ENCODE data around the gene ARFGAP3. TPM values are rescaled to one million over a fixed set of nuclear protein-coding genes. Genes with fewer than 3 reads are reported as not detected.
A peak's percentile ranks its signal among the peaks of the same experiment; 100 is the strongest.

The ARFGAP3 gene
- total RNA-seq, 4 donors from 2014 or later: 40.6 to 67.9 (median 49.1) TPM

DNA sequence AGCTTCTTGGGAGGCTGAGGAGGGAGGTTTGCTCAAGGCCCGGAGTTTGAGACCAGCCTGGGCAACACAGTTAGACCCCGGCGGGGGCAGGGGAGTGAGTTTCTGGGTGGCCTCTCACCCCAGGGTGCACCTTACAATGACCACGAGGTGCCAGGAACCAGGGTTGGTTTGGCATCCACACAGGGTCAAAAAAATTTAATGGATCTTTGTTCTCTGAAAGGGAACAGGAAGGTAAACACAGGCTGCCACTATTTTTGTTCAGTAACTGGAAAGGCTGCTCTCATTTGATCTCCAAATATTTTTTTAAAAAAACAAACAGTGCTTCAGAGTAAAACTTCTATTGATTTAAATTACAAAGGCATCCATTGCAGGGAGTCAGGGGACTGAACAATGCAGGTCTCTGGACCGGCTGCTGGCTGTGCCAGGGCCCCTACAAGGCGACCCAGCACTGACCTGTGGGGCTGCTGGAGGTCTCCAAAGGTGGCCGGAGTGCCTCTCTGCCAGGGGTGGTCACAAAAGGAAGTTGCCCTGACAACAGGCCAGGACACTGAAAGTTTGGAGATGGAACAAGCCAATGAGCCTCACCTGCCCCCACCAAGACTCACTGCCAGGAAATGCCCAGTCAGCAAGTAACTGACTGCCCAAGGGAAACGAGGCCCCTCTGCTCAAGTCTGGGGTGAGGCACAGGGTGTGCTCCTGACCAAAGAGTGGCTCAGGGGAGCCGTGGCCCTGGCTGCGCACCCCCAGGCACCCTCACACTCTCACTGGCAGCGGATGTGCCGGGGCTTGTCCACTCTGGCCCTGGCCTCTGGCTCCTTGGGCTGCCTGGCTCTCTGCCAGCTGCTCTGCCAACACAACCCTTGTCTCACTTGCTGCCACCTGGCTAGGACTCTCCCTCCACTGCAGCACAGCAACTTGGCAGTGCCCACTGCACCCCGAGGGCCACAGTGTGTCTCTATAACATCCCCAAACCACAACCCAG is 51.8 kb downstream of the ARFGAP3 start:
- peak; percentile 64 for ATAC-seq
- TF ChIP-seq EP300 (IDR thresholded peaks at IDR 0.05): no peak
- TF ChIP-seq CTCF (IDR thresholded peaks at IDR 0.05): no peak
- TF ChIP-seq POLR2AphosphoS5 (IDR thresholded peaks at IDR 0.05): no peak
- no peak for TF ChIP-seq POLR2A (IDR thresholded peaks at IDR 0.05)
- H3K4me1 ChIP-seq: peaks cover 0 to 19% (median 8%) of the 10 kb centered on the region in 3 donors
- no peak overlapping the region for H3K4me3 ChIP-seq
- no peaks in the 10 kb centered on the region for H3K27me3 ChIP-seq
- peak overlapping the region in 3 of 4 donors; percentile 75 to 83 (median 77) for H3K27ac ChIP-seq
- 28 to 50% methylated on average over 2 of the region's 13 CpGs for WGBS, 2 donors (ENCODE audit: low coverage in 1 of 2)
- H3K36me3 ChIP-seq: peaks cover 0 to 98% of the 10 kb centered on the region in 2 donors
- no peaks in the 10 kb centered on the region for H3K9me3 ChIP-seq

GRCh38 chr22:42803389-42803788 is 53.7 kb downstream of the ARFGAP3 start:
- no peak overlapping the region for H3K4me3 ChIP-seq
- no peaks in the 10 kb centered on the region for H3K27me3 ChIP-seq
- H3K9me3 ChIP-seq: no peaks in the 10 kb centered on the region
- TF ChIP-seq POLR2AphosphoS5 (IDR thresholded peaks at IDR 0.05): no peak
- no peak for TF ChIP-seq CTCF (IDR thresholded peaks at IDR 0.05)
- TF ChIP-seq EP300 (IDR thresholded peaks at IDR 0.05): no peak
- H3K36me3 ChIP-seq: peaks cover 0 to 98% of the 10 kb centered on the region in 2 donors
- peaks cover 0 to 19% (median 8%) of the 10 kb centered on the region in 3 donors for H3K4me1 ChIP-seq
- ATAC-seq: no peak
- peak overlapping the region in 1 of 4 donors; percentile 6 for H3K27ac ChIP-seq
- 98% methylated on average over 5 of the region's 7 CpGs; no CpG with 5 or more reads in 1 of the 2 donors for WGBS, 2 donors (ENCODE audit: low coverage in 1 of 2)

DNA sequence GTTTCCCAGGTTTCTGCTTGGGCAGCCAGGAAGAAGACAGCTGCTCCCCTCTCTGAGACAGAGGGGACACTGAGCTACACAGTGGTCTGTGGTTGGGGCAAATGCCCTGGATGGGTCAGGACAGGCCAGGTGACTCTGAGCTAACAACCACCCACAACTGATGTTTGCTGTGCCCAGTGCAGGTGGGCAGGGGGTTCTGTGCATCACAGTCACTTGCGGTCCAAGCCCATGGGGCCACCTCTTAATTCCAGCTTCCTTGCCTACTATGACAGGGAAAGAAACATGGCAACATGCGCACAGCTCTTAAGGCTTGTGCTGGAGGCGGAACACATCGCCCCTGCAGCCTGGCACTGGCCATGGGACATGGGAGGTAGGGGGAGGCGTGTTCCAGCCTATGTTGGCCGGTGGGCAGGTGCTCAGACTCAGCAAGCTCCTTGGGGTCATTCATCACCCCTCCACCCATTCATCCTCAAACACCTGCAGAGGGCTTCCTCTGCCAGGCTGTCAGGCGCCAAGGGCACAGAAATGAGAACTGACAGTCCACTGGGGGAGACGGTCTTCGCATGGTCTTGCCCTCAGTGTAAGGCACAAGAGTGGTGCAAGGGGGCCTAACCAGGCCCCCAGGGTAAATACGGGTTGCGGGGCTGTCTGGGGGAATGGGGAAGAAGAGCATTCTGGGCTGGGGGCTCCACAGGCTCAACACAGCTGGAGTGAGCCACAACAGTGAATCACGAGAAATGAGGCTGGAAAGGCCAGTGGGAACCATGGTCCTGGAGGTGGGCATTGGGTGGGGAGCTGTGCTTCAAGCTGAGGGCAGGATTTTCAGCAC is 55.6 kb downstream of the ARFGAP3 start:
- Histone ChIP-seq H3K36me3 (peaks cover 0 to 98% of the 10 kb centered on the region in 2 donors), H3K9me3 (no peaks in the 10 kb centered on the region), H3K4me3 (no peak overlapping the region), H3K27me3 (no peaks in the 10 kb centered on the region), H3K27ac (no peak overlapping the region), H3K4me1 (peaks cover 0 to 29% (median 8%) of the 10 kb centered on the region in 3 donors)
- TF ChIP-seq CTCF (IDR thresholded peaks at IDR 0.05) (no peak), EP300 (IDR thresholded peaks at IDR 0.05) (no peak), POLR2A (IDR thresholded peaks at IDR 0.05) (no peak), POLR2AphosphoS5 (IDR thresholded peaks at IDR 0.05) (no peak)
- no peak for ATAC-seq
- WGBS, 2 donors (ENCODE audit: low coverage in 1 of 2): 92 to 100% methylated on average over 1 of the region's 12 CpGs

DNA sequence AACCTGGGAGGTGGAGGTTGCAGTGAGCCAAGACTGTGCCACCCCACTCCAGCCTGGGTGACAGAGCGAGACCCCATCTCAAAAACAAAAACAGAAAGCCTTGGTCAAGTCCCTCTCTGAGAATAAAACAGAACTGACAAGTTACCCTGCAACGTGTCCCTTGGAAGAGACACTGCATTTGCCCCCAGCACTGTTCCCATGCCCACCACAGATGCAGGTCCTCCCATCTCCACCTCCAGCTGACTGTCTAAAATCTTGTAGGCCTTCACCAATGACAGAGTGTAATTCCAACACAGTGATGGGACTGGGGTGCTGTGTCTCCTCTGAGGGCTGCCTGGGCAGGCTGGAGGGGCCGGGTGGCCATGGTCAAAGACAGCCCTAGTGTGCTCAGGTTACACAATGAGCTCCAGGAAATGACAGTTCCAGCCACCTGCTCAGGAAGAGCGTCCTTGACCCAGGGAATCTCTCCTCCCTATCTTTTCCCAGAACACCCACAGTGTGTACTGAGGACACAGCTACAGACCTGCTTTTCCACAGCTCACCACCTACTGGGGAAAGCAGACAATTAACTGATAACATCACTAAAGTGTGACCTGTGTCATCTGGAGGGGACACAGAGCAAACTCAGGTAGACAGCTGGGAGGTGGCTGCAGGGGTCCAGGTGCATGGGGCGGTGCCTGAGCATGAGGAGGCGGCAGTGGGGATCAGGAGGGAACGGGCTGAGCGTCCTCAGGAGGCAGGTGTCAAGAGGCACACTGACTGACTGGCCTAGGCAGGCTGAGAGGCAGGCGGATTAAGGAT is 56.4 kb downstream of the ARFGAP3 start:
- no peak overlapping the region for H3K27ac ChIP-seq
- ATAC-seq: no peak
- H3K4me1 ChIP-seq: peaks cover 0 to 21% (median 4%) of the 10 kb centered on the region in 3 donors
- H3K36me3 ChIP-seq: peaks cover 0 to 97% of the 10 kb centered on the region in 2 donors
- TF ChIP-seq POLR2A (IDR thresholded peaks at IDR 0.05) (no peak), EP300 (IDR thresholded peaks at IDR 0.05) (no peak), CTCF (IDR thresholded peaks at IDR 0.05) (no peak), POLR2AphosphoS5 (IDR thresholded peaks at IDR 0.05) (no peak)
- no peaks in the 10 kb centered on the region for H3K27me3 ChIP-seq
- no peaks in the 10 kb centered on the region for H3K9me3 ChIP-seq
- H3K4me3 ChIP-seq: no peak overlapping the region
- WGBS, 2 donors (ENCODE audit: low coverage in 1 of 2): 95% methylated on average over 4 to 7 of the region's 9 CpGs

All from gastroesophageal sphincter (tissue), 4 donors.